HG03342 (cell line): ENCODE data around the gene SDC3.

ENCODE experiments used
- ATAC-seq: cut with Tn5 transposase; IDR thresholded peaks from one replicate; pipeline ENCODE4 v1.9.1; 2021; ENCODE audit warnings: mild to moderate bottlenecking, moderate library complexity; ENCODE audit not compliant: unreplicated experiment

Gene SDC3

GRCh38 chr1:30855686-30856259 is 52.8 kb downstream of the SDC3 start:
- ATAC-seq = no peak

GRCh38 chr1:30853350-30853749 is 55.2 kb downstream of the SDC3 start:
- no peak for ATAC-seq

- ATAC-seq = no peak
Observed at GRCh38 chr1:30852026-30852425, 56.5 kb downstream of the SDC3 start.

- no peak for ATAC-seq
Observed at GRCh38 chr1:30851286-30851685, 57.3 kb downstream of the SDC3 start.

GRCh38 chr1:30850607-30851006 is 58.0 kb downstream of the SDC3 start:
- ATAC-seq = no peak

DNA sequence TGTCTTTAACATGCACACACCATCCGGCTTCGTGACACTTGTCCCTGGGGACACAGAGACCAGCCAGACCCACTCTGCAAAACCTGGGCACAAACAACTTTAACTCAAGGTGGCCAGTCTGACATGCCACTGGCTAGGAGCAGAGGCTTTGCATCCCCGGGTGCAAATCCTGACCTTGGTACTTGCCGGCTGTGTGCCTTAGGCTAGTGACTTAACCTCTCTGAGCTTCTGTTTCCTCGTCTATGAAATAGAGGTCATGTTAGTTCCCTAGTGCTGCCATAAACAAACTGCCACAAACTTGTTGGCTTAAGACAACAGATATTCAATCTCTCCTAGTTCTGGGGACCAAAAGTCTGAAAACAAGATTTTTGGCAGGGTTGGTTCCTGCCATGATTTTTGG is 60.4 kb downstream of the SDC3 start:
- ATAC-seq = no peak

- no peak for ATAC-seq
Observed at GRCh38 chr1:30847358-30847972, 61.1 kb downstream of the SDC3 start.

DNA sequence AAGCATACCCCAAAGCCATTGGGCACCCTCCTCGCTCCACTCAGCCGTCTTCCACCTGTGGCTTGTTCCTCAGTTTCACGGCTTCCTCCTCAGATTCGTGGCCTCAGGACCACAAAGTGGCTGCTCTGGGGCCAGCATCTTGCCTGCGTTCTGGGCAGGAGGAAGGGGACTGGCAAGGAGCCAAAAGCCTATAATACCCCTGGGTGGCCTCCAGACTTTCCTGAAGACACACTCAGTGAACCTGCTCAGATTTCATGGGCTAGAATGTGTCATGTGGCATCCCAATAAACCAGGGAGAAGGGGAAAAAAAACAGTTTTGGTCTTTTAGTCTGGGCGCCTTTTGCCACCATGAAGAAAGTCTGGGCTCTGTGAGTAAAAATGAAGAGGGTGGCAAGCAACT is 62.0 kb downstream of the SDC3 start:
- ATAC-seq = no peak

DNA sequence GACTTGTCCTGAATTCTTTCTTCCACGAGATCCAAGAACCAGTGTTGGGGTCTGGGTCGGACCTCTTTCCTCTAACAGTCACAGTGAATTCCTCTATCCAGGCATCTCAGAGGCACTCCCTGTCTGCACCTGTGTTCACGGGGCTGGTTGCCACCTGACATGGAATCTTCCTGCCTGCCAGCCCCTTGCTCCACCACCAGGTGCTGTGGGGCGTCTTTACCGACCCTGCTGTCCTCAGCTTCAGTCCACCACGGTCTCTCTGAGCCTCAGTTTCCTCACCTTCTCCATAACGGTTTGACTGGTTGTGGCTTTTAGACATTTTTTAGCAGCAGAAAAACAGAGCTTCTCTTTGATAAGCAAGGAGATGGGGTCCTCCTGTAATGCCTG is 62.7 kb downstream of the SDC3 start:
- ATAC-seq = no peak

DNA sequence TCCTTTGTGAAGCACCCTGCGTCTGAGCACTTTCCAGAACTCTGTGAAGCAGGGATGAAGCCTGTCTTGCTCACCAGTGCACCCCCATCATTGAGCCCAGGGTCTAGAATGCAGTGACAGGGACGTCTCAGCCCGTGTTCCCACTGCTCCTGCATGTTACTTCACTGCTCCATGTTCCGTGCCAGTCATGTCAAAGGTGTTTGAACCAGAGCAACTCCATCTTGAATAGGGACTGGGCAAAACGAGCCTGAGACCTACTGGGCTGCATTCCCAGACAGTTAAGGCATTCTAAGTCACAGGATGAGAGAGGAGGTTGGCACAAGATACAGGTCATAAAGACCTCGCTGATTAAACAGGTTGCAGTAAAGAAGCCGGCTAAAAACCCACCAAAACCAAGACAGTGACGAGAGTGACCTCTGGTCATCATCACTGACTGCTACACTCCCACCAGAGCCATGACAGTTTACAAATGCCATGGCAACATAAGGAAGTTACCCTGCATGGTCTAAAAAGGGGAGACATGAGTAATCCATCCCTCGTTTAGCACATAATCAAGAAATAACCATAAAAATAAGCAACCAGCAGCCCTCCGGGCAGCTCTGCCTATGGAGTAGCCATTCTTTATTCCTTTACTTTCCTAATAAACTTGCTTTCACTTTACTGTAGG is 63.2 kb downstream of the SDC3 start:
- no peak for ATAC-seq

- ATAC-seq = no peak
Observed at GRCh38 chr1:30844631-30845030, 63.9 kb downstream of the SDC3 start.

DNA sequence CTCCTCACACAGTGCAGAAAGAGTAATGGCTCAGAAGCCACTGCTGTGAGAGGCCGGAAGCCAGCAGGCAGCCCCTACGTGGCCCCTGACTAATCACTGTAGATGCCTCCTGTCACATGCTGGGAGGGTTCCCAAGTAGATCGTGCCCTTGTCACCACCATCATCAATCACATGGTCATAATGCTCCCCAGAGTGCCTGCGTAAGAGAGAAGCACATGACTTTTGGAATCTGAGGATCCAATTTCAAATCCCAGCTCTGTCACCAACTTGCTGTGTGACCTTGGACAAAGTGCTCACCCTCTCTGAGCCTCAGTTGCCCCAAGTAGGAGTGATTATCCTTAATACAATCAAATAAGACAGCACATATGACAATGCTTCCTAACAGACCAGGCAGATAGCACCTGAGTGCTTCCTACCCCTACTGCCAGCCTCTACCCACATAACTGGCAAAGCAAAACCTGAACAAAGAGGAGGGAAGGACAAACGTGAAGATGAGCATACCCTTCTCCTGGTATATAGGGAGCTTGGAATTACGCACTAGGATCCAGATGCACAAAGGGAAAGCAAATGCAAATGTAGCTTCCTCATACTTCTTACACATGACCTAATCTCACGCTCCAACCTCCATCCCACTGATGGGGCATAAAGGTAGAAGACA is 65.7 kb downstream of the SDC3 start:
- ATAC-seq = no peak

DNA sequence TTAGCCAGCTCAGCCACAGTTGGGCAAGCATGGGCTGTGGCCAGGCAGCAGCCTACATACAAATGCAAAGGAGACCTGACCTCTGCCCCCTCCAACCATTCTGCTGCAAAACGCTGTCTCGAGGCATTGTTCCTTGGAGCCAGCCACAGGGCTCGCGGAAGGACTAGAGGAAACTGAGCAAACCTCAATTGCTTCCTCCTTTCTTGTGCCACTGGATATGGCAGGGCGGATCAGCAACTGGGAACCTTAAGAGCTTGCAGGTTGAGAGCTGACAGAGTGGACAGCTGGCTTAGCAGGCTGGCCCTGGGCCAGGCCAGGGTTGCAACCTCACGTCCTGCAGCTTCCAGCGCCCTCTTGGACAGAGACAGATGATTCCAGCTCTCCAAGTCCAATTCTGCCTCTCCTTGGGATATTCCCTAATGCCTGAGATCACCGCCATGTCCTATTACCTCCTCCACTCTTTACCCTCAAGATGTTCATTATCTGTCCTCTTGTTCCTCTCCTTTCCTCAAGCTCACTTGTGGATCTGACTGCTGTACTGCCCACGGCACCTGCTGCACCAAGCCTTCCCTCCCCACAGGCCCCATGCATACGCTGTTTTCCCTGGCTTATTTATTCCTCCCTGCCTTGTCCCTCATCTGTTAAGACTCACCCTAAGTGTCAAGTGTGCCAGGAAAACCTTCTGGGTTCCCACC is 67.5 kb downstream of the SDC3 start:
- ATAC-seq = no peak

DNA sequence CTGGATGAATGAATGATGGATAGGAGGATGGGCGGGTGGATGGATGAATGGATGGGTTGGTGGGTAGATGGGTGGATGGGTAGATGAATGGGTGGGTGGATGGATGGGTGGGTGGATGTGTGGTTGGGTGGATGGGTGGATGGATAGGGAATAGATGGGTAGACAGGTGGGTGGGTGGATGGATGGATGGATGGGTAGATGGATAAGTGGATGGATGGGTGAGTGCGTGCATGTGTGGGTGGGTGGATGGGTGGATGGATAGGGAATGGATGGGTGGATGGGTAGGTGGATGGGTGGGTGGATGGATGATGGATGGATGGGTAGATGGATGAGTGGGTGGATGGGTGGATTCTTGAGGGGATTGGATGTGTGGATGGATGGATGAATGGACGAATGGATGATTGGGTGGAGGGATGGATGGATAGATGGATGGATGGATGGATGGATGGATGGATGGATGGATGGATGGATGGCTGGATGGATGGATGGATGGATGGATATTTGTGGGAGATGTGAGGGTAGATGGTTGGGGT is 68.7 kb downstream of the SDC3 start:
- ATAC-seq = no peak

- no peak for ATAC-seq
Observed at GRCh38 chr1:30838996-30839395, 69.6 kb downstream of the SDC3 start.

DNA sequence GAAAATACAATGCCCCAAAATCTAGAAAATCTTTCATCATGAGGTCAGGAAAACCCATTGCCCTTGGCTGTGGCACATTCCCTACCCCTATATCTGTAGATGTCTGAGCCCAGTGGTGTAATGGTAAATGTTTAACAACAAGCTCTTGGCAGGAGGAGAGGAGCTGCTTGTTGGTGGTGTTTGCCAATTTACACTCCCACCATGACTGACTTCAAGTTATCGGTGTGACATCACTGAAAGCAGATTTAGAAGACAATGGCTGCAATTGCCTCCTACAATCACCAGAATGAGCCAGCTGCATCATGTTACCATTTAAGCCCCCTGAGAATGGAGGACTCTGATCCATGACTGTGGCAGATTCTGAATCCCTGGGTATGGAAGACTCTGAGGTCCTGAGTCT is 70.9 kb downstream of the SDC3 start:
- no peak for ATAC-seq

- ATAC-seq = no peak
Observed at GRCh38 chr1:30834253-30834652, 74.3 kb downstream of the SDC3 start.

DNA sequence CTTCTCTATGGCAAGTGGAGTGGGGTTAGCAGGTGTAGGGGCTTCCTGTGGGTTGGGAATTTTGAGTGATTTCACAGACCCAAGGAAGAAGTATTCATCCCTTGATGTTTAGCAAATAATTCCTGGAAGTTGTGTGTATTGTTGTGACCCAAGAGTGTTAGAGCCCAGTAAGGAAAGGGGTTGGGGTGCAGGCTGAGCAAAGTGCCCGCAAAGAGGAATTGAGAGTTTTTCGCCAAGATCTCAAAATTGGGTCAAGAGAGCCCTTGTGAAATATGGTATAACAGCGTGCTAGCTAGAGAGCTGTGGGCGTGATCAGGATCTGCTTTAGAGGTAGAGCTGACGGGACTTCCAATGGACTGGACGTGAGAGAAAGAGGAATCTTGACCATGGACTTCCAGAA is 78.0 kb downstream of the SDC3 start:
- ATAC-seq = no peak

DNA sequence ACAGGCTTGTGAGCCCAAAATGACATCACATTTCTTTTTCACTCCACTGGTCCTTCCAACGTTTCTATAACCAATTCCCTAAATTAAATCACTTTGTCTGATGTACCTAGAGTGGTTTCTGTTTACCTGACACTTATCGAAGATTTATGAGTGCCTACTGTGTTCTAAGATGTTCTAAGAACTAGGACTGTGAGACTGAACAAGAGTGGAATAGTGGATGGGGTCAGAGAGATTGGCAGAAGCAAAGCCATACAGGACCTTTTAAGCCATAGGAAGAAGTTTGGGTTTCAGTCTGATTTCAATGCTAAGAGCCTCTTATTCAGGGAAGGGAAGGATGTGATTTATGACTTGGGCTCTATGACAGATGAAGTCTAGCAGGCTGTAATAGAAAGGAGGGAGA is 78.7 kb downstream of the SDC3 start:
- no peak for ATAC-seq

GRCh38 chr1:30824736-30825429 is 83.7 kb downstream of the SDC3 start:
- ATAC-seq = no peak
